Activated CD4-positive, alpha-beta T cell treated with anti-CD3 and anti-CD28 coated beads, Interleukin-2, amount 50 U/mL, for 4 hours (primary cell): ENCODE results near the gene SMIM35.

ENCODE experiments used
- DNase-seq, 2 experiments: peaks; one replicate each; pipeline ENCODE4 v3.0.0-alpha.2; 2020

The SMIM35 gene

GRCh38 chr11:118001494-118001971 is 85.2 kb downstream of the SMIM35 start:
- DNase-seq: no peak

GRCh38 chr11:118000850-118001228 is 85.9 kb downstream of the SMIM35 start:
- no peak for DNase-seq

DNA sequence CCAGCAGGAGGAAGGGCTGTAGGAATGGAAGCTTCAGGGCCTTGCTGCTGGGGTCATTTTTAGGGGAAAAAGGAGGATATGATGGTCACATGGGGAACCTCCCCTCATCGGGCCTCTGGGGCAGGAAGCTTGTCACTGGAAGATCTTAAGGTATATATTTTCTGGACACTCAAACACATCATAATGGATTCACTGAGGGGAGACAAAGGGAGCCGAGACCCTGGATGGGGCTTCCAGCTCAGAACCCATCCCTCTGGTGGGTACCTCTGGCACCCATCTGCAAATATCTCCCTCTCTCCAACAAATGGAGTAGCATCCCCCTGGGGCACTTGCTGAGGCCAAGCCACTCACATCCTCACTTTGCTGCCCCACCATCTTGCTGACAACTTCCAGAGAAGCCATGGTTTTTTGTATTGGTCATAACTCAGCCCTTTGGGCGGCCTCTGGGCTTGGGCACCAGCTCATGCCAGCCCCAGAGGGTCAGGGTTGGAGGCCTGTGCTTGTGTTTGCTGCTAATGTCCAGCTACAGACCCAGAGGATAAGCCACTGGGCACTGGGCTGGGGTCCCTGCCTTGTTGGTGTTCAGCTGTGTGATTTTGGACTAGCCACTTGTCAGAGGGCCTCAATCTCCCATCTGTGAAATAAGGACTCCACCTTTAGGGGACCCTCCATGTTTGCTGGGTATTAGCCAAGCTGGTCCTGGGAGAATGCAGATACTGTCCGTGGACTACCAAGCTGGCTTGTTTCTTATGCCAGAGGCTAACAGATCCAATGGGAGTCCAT is 86.5 kb downstream of the SMIM35 start:
- DNase-seq: no peak

DNA sequence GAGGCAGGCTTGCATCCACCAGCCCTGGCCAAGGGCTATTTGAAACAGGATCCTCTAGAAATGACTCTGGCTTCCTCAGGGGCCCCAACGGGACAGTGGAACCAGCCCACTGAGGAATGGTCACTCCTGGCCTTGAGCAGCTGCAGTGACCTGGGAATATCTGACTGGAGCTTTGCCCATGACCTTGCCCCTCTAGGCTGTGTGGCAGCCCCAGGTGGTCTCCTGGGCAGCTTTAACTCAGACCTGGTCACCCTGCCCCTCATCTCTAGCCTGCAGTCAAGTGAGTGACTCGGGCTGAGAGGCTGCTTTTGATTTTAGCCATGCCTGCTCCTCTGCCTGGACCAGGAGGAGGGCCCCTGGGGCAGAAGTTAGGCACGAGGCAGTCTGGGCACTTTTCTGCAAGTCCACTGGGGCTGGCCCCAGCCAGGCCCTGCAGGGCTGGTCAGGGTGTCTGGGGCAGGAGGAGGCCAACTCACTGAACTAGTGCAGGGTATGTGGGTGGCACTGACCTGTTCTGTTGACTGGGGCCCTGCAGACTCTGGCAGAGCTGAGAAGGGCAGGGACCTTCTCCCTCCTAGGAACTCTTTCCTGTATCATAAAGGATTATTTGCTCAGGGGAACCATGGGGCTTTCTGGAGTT is 87.3 kb downstream of the SMIM35 start:
- DNase-seq: no peak

DNA sequence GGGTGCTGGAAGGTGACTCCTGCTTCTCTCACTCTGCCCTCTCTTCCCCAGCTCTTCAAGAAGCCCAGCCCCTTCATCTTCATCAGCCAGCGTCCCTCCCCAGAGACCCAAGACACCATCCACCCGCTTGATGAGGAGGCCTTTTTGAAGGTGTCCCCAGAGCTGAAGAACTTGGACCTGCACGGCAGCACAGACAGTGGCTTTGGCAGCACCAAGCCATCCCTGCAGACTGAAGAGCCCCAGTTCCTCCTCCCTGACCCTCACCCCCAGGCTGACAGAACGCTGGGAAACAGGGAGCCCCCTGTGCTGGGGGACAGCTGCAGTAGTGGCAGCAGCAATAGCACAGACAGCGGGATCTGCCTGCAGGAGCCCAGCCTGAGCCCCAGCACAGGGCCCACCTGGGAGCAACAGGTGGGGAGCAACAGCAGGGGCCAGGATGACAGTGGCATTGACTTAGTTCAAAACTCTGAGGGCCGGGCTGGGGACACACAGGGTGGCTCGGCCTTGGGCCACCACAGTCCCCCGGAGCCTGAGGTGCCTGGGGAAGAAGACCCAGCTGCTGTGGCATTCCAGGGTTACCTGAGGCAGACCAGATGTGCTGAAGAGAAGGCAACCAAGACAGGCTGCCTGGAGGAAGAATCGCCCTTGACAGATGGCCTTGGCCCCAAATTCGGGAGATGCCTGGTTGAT is 88.0 kb downstream of the SMIM35 start:
- DNase-seq: no peak

DNA sequence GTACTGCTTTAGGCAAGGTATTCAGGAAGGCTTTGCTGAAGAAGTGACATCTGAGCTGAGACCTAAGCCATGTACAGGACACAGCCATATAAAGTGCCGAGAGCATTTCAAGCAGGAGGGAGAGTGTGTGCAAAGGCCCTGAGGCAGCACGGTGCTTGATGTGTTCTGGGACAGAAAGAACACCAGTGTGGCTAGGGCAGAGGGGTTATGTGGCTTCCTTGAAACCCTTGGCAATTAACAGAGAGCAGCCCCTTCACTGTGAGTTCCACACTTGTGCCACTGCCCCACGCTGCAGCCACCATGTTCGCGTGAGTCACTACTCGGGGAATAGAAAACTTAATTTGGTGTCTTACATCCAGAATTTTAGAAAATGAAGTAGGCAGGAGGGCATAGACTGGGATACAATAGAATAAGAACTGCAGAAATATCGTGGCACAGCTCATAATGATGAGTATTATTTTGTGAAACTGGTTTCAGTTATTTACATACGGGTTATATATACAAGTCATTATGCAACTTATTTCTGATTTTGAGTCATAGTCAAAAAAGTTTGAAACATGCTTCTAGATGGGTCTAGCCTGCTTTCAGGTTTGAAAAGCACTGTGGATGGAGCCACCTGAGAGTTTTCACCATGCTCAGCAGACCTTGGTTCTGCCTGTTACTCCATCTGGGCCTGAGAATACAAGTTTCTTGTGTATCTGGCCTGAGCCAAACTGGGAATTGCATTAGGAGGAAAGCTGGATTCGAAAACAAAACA is 88.8 kb downstream of the SMIM35 start:
- no peak for DNase-seq

DNA sequence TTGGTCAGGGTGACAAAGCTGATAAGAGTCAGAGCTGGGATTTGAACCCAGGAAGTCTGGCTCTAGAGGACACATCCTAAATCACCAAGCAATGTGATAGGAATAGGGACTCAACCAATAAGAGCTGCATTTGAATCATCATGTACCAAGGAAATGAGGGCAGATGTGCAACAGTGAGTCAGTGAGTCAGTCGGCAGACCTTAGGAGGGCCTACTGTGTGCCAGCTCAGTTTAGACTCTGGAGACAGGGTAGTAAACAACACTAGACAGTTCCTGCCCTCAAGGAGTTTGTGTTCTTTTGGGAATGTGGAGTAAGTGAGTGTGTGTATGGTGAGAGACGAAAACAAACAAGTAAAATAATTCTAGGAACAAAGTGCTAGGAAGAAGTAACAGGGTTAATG is 89.4 kb downstream of the SMIM35 start:
- no peak for DNase-seq

- no peak for DNase-seq
Measured at GRCh38 chr11:117996058-117996457, 90.7 kb downstream of the SMIM35 start.

DNA sequence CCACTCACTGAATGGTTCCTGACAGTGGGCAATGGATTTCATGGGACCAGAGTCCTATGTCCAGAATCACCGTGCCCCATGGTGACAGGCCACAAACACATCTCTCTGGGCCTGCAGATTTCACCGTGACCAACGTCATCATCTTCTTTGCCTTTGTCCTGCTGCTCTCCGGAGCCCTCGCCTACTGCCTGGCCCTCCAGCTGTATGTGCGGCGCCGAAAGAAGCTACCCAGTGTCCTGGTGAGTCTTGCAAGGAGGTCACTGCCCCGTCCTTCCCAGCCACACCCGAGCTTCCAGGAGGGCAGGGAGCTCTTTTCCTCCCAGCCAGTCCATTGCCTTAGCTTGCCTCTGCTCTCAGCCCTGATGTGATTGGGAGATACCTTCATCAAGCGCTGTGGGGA is 91.3 kb downstream of the SMIM35 start:
- DNase-seq: no peak

DNA sequence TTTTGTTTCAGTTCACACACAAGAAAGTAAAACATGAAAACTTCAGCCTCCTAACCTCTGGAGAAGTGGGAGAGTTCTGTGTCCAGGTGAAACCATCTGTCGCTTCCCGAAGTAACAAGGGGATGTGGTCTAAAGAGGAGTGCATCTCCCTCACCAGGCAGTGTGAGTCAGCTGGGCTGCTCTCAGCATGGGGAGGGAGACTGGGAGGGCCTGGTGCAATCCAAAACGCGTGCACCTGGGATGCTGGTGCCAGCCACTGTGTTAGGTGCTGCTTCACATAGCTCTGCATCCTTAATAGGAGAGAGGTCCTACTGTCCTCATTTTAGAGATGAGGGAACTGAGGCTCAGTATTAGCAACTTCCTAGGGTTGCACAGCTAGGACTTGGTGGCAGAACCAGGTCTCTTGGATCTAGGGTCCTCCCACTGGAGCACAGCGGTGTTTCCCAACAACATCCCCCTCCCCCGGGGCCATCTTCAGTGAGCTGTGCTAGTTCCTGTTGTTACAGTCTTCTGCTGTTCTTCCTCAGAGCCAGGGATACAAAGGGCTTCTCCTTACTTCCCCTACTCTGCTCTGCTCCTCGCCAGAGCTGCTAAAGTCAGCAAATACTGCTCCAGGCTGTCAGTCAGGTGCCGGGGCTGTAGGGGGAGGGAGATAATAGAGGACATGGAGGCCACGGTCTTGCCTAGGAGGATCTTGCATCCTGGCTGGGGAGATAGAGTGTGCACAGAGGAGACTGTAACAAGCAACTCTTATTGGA is 92.6 kb downstream of the SMIM35 start:
- DNase-seq: no peak

GRCh38 chr11:117992620-117993019 is 94.1 kb downstream of the SMIM35 start:
- DNase-seq: no peak

DNA sequence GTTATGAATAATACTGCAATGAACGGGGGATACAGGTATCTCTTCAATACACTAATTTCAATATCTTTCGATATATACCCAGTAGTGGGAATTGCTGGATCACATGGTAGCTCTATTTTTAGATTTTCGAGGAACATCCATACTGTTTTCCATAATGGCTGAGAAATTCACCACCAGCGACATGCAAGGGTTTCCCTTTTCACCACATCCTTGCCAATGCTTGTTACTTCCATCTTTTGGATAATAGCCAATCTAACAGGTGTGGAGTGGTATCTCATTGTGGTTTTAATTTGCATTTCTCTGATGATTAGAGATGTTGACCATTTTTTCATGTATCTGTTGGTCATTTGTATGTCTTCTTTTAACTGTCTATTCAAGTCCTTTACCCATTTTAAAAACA is 94.6 kb downstream of the SMIM35 start:
- DNase-seq: no peak

DNA sequence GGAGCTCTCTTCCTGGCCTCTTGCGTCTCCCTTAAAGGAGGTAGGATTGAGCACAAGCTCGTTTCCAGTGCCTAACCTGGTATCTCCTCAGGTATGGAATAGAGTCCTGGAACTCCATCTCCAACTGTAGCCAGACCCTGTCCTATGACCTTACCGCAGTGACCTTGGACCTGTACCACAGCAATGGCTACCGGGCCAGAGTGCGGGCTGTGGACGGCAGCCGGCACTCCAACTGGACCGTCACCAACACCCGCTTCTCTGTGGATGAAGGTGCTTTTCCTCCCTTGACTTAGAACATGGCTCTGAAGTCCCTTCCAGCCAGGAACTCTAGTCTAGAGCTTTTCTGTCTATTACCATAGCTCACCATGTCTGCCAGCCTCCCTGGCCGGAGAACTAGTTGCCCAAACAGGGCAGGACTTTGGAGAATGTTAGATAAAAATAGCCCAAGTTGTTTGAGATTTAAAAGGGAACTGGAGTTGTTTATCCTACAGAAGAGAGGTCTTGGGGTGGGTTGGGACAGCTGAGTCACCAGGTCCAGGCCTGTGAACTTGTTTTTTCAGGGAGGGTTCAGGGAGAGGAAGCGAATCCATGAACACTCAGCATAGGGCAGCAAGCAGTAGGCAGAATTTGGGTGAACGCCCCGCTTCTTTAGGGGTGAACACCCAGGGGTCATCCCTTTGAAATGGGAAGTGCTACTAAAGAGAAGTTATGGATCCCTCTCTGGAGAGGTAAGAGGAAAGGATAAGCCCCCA is 97.2 kb downstream of the SMIM35 start:
- DNase-seq: no peak

- DNase-seq: peak; percentile 54 to 57
Measured at GRCh38 chr11:117986981-117987574, 99.7 kb downstream of the SMIM35 start.

DNA sequence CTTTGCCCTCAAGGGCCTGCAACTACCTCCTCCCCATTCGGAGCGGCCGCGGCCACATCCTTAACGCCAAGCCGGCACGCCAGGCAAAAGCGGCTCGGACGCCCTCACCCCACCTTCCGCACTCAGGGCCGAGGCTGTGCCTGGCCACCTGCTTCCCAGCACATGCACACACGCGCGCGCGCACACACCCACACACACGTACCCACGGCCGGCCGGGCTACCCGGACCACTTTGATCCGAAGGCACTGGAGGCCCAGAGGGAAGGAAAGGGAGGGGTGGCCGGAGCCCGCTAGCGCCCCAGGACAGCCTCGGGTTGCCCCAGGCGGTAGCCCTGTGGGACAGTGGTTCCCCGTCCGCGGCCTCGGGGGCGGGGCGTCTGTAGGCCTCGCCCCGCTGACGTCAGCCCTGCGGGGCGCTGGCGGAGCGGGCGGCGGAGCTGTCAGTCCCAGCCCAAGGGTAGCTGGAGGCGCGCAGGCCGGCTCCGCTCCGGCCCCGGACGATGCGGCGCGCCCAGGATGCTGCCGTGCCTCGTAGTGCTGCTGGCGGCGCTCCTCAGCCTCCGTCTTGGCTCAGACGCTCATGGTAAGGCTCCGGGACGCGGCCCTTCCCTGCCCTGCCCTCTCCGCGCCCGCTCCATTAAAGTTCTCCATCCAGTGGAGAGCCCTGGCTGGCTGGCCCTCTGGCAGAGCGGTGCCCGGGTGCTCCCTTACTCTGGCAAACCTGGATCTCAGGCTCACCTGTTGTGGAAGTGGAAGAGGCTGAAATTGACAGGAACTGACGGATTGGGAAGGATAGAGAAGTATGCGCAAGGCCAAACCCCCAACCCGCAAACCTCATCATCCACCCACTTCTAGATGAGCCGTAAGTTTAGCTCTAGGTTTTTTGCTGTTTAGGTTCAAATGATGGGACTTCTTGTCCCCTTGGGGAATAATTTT is 100.5 kb downstream of the SMIM35 start, which contains the start of gene IL10RA:
Gene IL10RA (plus strand): TSS at position 442 of the 935 bp plus-strand sequence. CDS start 74 bp downstream, at position 516.
- peak; percentile 68 to 70 for DNase-seq

GRCh38 chr11:117984476-117984875 is 102.3 kb downstream of the SMIM35 start:
- DNase-seq: no peak

GRCh38 chr11:117983163-117983475 is 103.6 kb downstream of the SMIM35 start:
- no peak for DNase-seq

DNA sequence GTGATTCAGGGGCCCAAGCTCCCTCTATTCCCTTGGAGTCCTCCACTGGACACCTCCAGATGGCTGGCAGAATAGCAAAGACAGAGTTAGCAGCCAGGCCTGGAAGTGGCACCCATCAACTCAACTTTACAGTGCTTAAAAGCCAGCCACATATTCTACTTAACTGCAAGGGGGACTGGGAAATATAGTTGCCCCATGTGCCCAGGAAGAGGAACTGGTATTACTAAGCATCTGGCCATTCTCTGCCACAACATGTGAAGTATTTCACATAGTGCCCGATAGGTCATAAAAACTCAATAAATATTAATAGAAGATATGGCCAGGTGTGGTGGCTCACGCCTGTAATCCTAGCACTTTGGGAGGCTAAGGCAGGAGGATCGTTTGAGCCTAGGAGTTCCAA is 106.0 kb downstream of the SMIM35 start:
- no peak for DNase-seq

- DNase-seq: no peak
Measured at GRCh38 chr11:117980280-117980679, 106.5 kb downstream of the SMIM35 start.
